ENCODE data around the gene RHOT1. TPM values are rescaled to one million over a fixed set of nuclear protein-coding genes. Genes with fewer than 3 reads are reported as not detected.

The RHOT1 gene
- total and polyA plus RNA-seq, 9 donors: 32.8 to 51.7 (median 39.1) TPM

DNA sequence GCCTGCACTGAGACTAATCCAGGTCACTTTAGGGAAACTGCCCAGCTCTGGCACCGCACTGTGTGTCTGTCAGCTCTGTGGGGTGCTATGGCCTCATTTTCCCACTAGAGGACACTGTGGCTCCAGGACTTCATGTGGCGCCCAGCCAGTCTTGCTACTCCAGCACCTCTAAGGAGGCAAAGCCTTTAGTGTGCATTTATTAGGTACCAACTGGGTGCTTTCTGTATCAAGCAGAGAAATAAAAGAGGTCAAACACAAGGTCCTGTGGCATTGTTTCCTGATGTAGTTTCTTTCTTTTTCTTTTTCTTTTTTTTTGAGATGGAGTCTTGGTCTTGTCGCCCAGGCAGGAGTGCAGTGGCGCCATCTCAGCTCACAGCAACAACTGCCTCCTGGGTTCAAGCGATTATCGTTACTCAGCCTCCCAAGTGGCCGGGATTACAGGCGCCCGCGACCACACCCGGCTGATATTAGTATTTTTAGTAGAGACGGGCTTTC is 110.9 kb downstream of the RHOT1 start:
- 56 to 60% (median 59%) methylated on average over 12 of the region's 12 CpGs for WGBS, 3 donors
- intact Hi-C loops (cut with DNase I): loop anchor here in 3 of 4 donors (5.0 to 10.0 kb wide), 3 partner anchors 62 to 69 kb away; no protein-coding TSS in a partner anchor
- peak; percentile 73 to 86 (median 83) for DNase-seq

DNA sequence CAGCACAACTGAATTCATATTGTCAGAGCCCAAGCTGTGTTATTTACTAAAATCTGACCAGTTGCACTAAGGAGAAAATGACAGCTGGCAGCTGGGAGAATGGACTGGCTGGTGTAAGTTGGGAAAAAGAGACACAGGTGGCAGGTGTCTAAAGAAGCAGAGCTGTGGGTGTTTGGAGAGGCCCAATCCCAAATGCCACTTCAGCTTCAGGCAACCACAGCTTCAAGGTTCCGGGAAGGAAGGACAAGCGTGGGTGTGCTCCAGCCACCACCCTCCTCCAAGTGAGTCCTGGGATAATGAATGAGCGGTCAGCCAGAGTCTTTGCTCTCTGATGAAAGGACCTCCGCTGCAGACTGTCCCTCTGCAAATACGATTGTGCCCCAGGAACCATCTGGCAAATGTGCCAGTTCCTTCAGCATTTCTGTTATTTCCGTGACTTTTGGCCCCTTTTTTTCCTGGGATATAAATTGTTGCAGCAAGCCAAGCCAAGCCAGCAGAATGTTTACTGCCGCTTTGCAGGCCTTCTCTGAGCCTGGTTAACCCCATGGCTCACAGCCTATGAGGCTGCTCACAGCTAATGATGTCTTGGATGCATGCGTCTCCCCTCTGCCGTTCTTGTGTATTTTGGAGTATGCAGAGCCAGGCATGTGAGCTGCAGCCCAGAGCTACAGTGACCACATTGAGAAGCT is 113.9 kb downstream of the RHOT1 start:
- 6 to 22% (median 9%) methylated on average over 9 of the region's 9 CpGs for WGBS, 3 donors
- intact Hi-C loops (cut with DNase I): loop anchor here in 1 of 4 donors (10.0 kb wide), 1 partner anchor 59 kb away; no protein-coding TSS in a partner anchor
- Histone ChIP-seq H3K36me3 (no peaks in the 10 kb centered on the region), H3K4me1 (ENCODE audit: insufficient read depth) (peaks cover 13% of the 10 kb centered on the region), H3K9me3 (no peaks in the 10 kb centered on the region), H3K27ac (no peak overlapping the region), H3K27me3 (no peaks in the 10 kb centered on the region), H3K4me3 (no peak overlapping the region)
- TF ChIP-seq, protein P1, sequence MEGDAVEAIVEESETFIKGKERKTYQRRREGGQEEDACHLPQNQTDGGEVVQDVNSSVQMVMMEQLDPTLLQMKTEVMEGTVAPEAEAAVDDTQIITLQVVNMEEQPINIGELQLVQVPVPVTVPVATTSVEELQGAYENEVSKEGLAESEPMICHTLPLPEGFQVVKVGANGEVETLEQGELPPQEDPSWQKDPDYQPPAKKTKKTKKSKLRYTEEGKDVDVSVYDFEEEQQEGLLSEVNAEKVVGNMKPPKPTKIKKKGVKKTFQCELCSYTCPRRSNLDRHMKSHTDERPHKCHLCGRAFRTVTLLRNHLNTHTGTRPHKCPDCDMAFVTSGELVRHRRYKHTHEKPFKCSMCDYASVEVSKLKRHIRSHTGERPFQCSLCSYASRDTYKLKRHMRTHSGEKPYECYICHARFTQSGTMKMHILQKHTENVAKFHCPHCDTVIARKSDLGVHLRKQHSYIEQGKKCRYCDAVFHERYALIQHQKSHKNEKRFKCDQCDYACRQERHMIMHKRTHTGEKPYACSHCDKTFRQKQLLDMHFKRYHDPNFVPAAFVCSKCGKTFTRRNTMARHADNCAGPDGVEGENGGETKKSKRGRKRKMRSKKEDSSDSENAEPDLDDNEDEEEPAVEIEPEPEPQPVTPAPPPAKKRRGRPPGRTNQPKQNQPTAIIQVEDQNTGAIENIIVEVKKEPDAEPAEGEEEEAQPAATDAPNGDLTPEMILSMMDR (IDR thresholded peaks at IDR 0.05): no peak
- TF ChIP-seq POLR2A (IDR thresholded peaks at IDR 0.05) (no peak), EP300 (IDR thresholded peaks at IDR 0.05) (no peak)
- DNase-seq: peak in 1 of 5 donors; percentile 29

More for the DNA sequence above, 110.9 kb downstream of the RHOT1 start:
- Histone ChIP-seq H3K4me3 (no peak overlapping the region), H3K27me3 (no peaks in the 10 kb centered on the region), H3K36me3 (no peaks in the 10 kb centered on the region), H3K4me1 (ENCODE audit: insufficient read depth) (peaks cover 13% of the 10 kb centered on the region), H3K27ac (no peak overlapping the region), H3K9me3 (no peaks in the 10 kb centered on the region)
- TF ChIP-seq, protein P1 (IDR thresholded peaks at IDR 0.05): peak; percentile 86 to 89 (median 87)
- TF ChIP-seq EP300 (IDR thresholded peaks at IDR 0.05) (no peak), POLR2A (IDR thresholded peaks at IDR 0.05) (no peak)

DNA sequence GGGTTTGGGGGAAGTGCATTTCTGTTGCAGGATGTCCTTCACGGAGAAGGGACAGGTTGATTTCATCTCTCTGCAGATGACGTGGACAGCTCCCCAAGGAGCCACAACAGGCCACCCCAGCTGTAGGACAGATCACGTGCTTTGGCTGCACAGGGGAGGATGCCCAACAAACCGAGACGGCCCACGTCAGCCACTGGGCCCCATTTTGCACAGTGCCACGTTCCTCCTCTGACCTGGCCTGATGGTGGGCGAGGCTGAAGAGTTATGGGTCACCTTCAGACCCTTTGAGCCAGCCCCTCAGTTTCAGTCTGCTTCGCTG is 114.4 kb downstream of the RHOT1 start:
- Histone ChIP-seq H3K36me3 (no peaks in the 10 kb centered on the region), H3K4me1 (ENCODE audit: insufficient read depth) (peaks cover 13% of the 10 kb centered on the region), H3K9me3 (no peaks in the 10 kb centered on the region), H3K4me3 (no peak overlapping the region), H3K27me3 (no peaks in the 10 kb centered on the region), H3K27ac (no peak overlapping the region)
- 35 to 61% (median 61%) methylated on average over 9 of the region's 9 CpGs for WGBS, 3 donors
- no peak for DNase-seq
- TF ChIP-seq, protein P1 (IDR thresholded peaks at IDR 0.05): no peak
- no peak for TF ChIP-seq POLR2A (IDR thresholded peaks at IDR 0.05)
- TF ChIP-seq EP300 (IDR thresholded peaks at IDR 0.05): no peak
- intact Hi-C loops (cut with DNase I): loop anchor here in 1 of 4 donors (10.0 kb wide), 1 partner anchor 58 kb away; no protein-coding TSS in a partner anchor

DNA sequence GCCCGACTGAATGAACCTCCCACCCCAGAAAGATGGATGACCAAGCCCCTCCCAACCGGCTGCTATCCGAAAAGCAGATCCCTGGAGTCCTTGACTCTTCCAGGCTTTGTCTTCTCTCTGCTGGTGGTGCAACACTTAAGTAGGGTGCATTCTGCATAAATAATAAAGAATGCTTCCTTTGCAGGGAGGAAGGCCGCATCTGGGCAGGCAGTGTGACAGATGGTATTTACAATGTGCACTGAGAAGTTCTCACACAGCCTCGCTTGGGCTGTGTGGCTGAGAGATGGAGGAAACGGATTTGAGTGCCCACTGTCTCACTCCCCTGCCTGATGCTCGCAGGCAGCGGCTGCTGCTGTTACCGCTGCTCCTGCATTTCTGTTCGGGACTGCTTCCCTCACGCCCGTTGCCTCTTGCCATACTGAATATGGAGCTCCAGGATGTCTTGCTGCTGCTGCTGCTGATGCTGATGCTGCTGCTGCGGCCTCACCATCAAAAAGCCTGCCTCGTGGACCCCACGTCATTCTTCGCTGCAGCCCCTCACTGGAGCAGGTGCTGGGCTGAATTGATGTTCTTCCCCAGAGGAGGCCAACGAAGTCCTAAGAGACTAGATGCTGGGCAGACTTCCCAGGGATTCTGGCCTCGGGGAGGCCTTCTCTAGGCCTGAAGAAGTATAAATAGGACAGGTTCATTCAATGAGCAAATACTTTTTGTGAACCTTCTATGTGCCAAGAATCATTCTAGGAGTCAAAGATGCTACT is 116.3 kb downstream of the RHOT1 start:
- H3K4me3 ChIP-seq: no peak overlapping the region
- no peak for DNase-seq
- H3K27me3 ChIP-seq: no peaks in the 10 kb centered on the region
- H3K9me3 ChIP-seq: no peaks in the 10 kb centered on the region
- 69 to 82% (median 80%) methylated on average over 18 of the region's 18 CpGs for WGBS, 3 donors
- no peaks in the 10 kb centered on the region for H3K36me3 ChIP-seq
- no peak overlapping the region for H3K27ac ChIP-seq
- no peak for TF ChIP-seq POLR2A (IDR thresholded peaks at IDR 0.05)
- TF ChIP-seq, protein P1 (IDR thresholded peaks at IDR 0.05): no peak
- TF ChIP-seq EP300 (IDR thresholded peaks at IDR 0.05): no peak
- intact Hi-C loops (cut with DNase I): loop anchor here in 1 of 4 donors (10.0 kb wide), 1 partner anchor 56 kb away; no protein-coding TSS in a partner anchor
- H3K4me1 ChIP-seq (ENCODE audit: insufficient read depth): peaks cover 13% of the 10 kb centered on the region

All from ovary (tissue), 9 donors.